Measurements from ENCODE around the gene VPS51.

Gene VPS51

DNA sequence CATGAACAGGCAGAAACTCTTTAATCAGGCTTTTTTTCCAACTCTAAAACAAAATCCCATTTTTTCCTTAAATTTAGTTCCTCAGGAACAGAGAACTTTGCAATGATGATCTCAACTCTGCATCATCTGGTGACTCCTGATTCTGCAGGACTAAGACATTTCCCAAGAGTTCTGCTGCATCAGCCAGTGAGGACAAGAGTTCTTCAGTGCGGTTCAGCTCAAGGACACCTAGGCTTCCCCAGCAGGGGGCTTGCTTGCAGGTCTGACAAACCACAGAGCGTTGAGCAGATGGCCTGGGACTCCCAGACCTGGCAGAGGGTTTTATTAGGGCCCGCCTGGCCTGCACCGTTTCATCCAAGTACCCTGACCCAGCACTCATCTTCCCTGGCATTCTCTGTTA lies 18.6 kb upstream of the VPS51 start:
- Histone ChIP-seq H2AFZ (ENCODE audit: low read length) (no peak overlapping the region), H3K9ac (ENCODE audit: low read length) (no peak overlapping the region), H3K27me3 (ENCODE audit: insufficient read depth, low read length) (no peaks in the 10 kb centered on the region), H4K20me1 (ENCODE audit: insufficient read depth, low read length) (no peaks in the 10 kb centered on the region), H3K4me1 (ENCODE audit: insufficient read depth, low read length, severe bottlenecking) (peaks cover 35% of the 10 kb centered on the region), H3K79me2 (ENCODE audit: insufficient read depth, low read length) (peaks cover 6% of the 10 kb centered on the region), H3K9me2 (ENCODE audit: low read depth, low read length) (no peaks in the 10 kb centered on the region), H3K4me3 (ENCODE audit: low read depth, low read length, poor library complexity, severe bottlenecking) (no peak overlapping the region), H3K4me2 (ENCODE audit: low read length) (no peak overlapping the region; the same call in 1 of the 2 replicates), H3K9me3 (ENCODE audit: low read length) (no peaks in the 10 kb centered on the region), H3K36me3 (ENCODE audit: insufficient read depth, low read length) (peaks cover 68% of the 10 kb centered on the region), H3F3A (ENCODE audit: insufficient read depth, low read length) (no peaks in the 10 kb centered on the region), H3K27ac (ENCODE audit: low read depth, low read length, poor library complexity, severe bottlenecking) (no peak overlapping the region)
- TF ChIP-seq EZH2 (IDR thresholded peaks at IDR 0.05; ENCODE audit: borderline replicate concordance, low read length): no peak
- TF ChIP-seq, protein P1, sequence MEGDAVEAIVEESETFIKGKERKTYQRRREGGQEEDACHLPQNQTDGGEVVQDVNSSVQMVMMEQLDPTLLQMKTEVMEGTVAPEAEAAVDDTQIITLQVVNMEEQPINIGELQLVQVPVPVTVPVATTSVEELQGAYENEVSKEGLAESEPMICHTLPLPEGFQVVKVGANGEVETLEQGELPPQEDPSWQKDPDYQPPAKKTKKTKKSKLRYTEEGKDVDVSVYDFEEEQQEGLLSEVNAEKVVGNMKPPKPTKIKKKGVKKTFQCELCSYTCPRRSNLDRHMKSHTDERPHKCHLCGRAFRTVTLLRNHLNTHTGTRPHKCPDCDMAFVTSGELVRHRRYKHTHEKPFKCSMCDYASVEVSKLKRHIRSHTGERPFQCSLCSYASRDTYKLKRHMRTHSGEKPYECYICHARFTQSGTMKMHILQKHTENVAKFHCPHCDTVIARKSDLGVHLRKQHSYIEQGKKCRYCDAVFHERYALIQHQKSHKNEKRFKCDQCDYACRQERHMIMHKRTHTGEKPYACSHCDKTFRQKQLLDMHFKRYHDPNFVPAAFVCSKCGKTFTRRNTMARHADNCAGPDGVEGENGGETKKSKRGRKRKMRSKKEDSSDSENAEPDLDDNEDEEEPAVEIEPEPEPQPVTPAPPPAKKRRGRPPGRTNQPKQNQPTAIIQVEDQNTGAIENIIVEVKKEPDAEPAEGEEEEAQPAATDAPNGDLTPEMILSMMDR (IDR thresholded peaks at IDR 0.05; ENCODE audit: low read length): no peak

DNA sequence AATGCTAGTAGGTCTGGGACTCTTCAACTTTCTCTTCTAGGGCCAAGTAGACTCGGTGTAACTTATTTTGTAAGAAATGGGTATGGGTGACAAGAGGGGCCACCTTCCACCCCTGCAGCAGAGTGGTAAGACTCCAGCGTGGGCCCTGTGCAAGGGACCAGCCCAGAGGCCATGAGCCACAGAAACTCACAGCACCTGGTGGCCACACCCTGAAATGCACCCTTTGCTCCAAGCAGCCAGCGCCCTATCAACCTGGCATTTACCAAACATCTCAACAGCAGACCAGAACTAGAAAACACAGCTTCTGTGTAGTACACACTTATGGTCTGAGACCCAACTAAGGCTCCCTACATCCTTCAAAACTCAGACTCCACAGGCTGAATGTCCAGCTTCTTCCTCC lies 17.9 kb upstream of the VPS51 start:
- H3K27me3 ChIP-seq (ENCODE audit: insufficient read depth, low read length): no peaks in the 10 kb centered on the region
- H3K36me3 ChIP-seq (ENCODE audit: insufficient read depth, low read length): peaks cover 74% of the 10 kb centered on the region
- H3K4me3 ChIP-seq (ENCODE audit: low read depth, low read length, poor library complexity, severe bottlenecking): peak overlapping the region; percentile 24
- peak overlapping the region; percentile 18; the same call in 1 of the 2 replicates for H3K9ac ChIP-seq (ENCODE audit: low read length)
- TF ChIP-seq, protein P1 (IDR thresholded peaks at IDR 0.05; ENCODE audit: low read length): peak; percentile 77
- no peak for TF ChIP-seq EZH2 (IDR thresholded peaks at IDR 0.05; ENCODE audit: borderline replicate concordance, low read length)
- peak overlapping the region; percentile 49 for H3K4me2 ChIP-seq (ENCODE audit: low read length)
- peaks cover 12% of the 10 kb centered on the region for H3K79me2 ChIP-seq (ENCODE audit: insufficient read depth, low read length)
- peak overlapping the region; percentile 69 for H3K27ac ChIP-seq (ENCODE audit: low read depth, low read length, poor library complexity, severe bottlenecking)
- no peaks in the 10 kb centered on the region for H3K9me2 ChIP-seq (ENCODE audit: low read depth, low read length)
- H3K9me3 ChIP-seq (ENCODE audit: low read length): no peaks in the 10 kb centered on the region
- no peak overlapping the region for H2AFZ ChIP-seq (ENCODE audit: low read length)
- H4K20me1 ChIP-seq (ENCODE audit: insufficient read depth, low read length): no peaks in the 10 kb centered on the region
- H3K4me1 ChIP-seq (ENCODE audit: insufficient read depth, low read length, severe bottlenecking): peaks cover 40% of the 10 kb centered on the region
- no peaks in the 10 kb centered on the region for H3F3A ChIP-seq (ENCODE audit: insufficient read depth, low read length)

DNA sequence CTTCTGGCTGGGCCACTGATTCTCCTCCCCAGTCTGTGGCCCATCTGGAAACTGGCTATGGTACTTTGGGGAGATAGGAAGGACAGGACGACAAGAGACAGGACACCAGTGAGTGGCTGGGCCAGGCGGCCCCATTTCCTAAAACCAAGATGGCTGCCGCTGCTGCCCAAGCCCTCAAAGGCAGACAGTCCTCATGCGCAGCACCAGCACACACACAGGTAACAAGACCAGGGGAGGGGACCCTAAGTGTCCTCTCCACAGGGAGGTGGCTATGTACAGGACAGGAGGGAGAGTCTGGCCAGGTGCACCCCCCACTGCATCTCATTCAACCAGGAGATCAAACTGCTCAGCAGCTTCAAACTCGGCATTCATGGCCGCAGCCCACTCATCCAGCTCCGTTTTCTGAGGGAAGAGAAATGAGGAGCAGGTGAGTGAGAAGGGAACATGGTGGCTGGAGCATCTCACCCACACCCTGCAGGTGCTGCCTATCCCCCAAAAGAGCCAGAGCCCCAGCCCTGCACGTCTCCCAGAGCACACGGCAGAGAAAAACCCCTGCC lies 17.1 kb upstream of the VPS51 start:
- Histone ChIP-seq H3K9ac (ENCODE audit: low read length) (peak overlapping the region; percentile 18; the same call in 1 of the 2 replicates), H3K4me3 (ENCODE audit: low read depth, low read length, poor library complexity, severe bottlenecking) (peak overlapping the region; percentile 24), H3K36me3 (ENCODE audit: insufficient read depth, low read length) (peaks cover 74% of the 10 kb centered on the region), H3K79me2 (ENCODE audit: insufficient read depth, low read length) (peaks cover 18% of the 10 kb centered on the region), H3K9me2 (ENCODE audit: low read depth, low read length) (no peaks in the 10 kb centered on the region), H4K20me1 (ENCODE audit: insufficient read depth, low read length) (no peaks in the 10 kb centered on the region), H2AFZ (ENCODE audit: low read length) (no peak overlapping the region), H3K4me2 (ENCODE audit: low read length) (peak overlapping the region; percentile 49), H3F3A (ENCODE audit: insufficient read depth, low read length) (no peaks in the 10 kb centered on the region), H3K27me3 (ENCODE audit: insufficient read depth, low read length) (no peaks in the 10 kb centered on the region), H3K4me1 (ENCODE audit: insufficient read depth, low read length, severe bottlenecking) (peaks cover 41% of the 10 kb centered on the region), H3K27ac (ENCODE audit: low read depth, low read length, poor library complexity, severe bottlenecking) (peak overlapping the region; percentile 69), H3K9me3 (ENCODE audit: low read length) (no peaks in the 10 kb centered on the region)
- no peak for TF ChIP-seq EZH2 (IDR thresholded peaks at IDR 0.05; ENCODE audit: borderline replicate concordance, low read length)
- TF ChIP-seq, protein P1 (IDR thresholded peaks at IDR 0.05; ENCODE audit: low read length): no peak
